CD4-positive, alpha-beta T cell treated with Interleukin-17A for 1 hour (primary cell): Measurements from ENCODE around the gene NPR3.

Experiments
- DNase-seq: peaks from one replicate; pipeline ENCODE4 v3.0.0-alpha.2; 2020

NPR3 gene

GRCh38 chr5:32710550-32711361 is at the start of gene NPR3:
TSS of gene NPR3 (plus strand) at chr5:32711321. CDS start at chr5:32711777, 456 bp downstream.
- no peak for DNase-seq

- no peak for DNase-seq
These were observed 46.6 kb upstream of the NPR3 start for GRCh38 chr5:32664523-32664922.

GRCh38 chr5:32668552-32668951 is 42.6 kb upstream of the NPR3 start:
- DNase-seq = no peak

GRCh38 chr5:32673272-32673671 is 37.8 kb upstream of the NPR3 start:
- DNase-seq = no peak

- no peak for DNase-seq
These were observed 34.1 kb upstream of the NPR3 start for GRCh38 chr5:32677023-32677422.

- DNase-seq = no peak
These were observed 32.6 kb upstream of the NPR3 start for GRCh38 chr5:32678472-32678871.

GRCh38 chr5:32679218-32679617 is 31.9 kb upstream of the NPR3 start:
- DNase-seq = no peak

- DNase-seq = no peak
These were observed 30.9 kb upstream of the NPR3 start for GRCh38 chr5:32680183-32680582.

- no peak for DNase-seq
These were observed 28.0 kb upstream of the NPR3 start for GRCh38 chr5:32683125-32683524.

GRCh38 chr5:32684260-32684659 is 26.9 kb upstream of the NPR3 start:
- no peak for DNase-seq

- DNase-seq = no peak
These were observed 24.2 kb upstream of the NPR3 start for GRCh38 chr5:32686799-32687498.

GRCh38 chr5:32687499-32687831 is 23.7 kb upstream of the NPR3 start:
- DNase-seq = no peak

GRCh38 chr5:32690153-32690552 is 21.0 kb upstream of the NPR3 start:
- no peak for DNase-seq

- no peak for DNase-seq
These were observed 20.5 kb upstream of the NPR3 start for GRCh38 chr5:32690666-32691065.

GRCh38 chr5:32692036-32692746 is 18.9 kb upstream of the NPR3 start:
- DNase-seq = no peak

GRCh38 chr5:32703957-32704356 is 7.2 kb upstream of the NPR3 start:
- no peak for DNase-seq

GRCh38 chr5:32707418-32707997 is 3.6 kb upstream of the NPR3 start:
- no peak for DNase-seq

- no peak for DNase-seq
These were observed 2.2 kb upstream of the NPR3 start for GRCh38 chr5:32708949-32709348.

- DNase-seq = peak; percentile 25
These were observed 1.2 kb upstream of the NPR3 start for GRCh38 chr5:32709750-32710549.

GRCh38 chr5:32711362-32711680 is 200 bp downstream of the NPR3 start:
- DNase-seq = no peak

GRCh38 chr5:32711681-32712480 is 760 bp downstream of the NPR3 start:
- DNase-seq = no peak
